Heart left ventricle (tissue), 16 donors: ENCODE results near the gene NPBWR2. TPM values are rescaled to one million over a fixed set of nuclear protein-coding genes. Genes with fewer than 3 reads are reported as not detected.

Experiments
- ATAC-seq, 4 donors: fragments of 200-7000 bp; cut with Tn5 transposase; one replicate each; pipeline ENCODE4 v1.9.1; 2020 to 2022; ENCODE audit warnings: moderate library complexity in 4 of 4, mild to moderate bottlenecking in 3 of 4, moderate number of reproducible peaks in 1 of 4
- DNase-seq, 5 donors: peaks; one replicate each; pipeline ENCODE4 v3.0.0-alpha.2; 2020
- H3K27ac ChIP-seq, 12 donors: fragments of 200-600 bp; sonication (generic) in 4 of 12; one replicate each; pipeline versions ENCODE4 v1.5.0 to v1.8.0; 2016 to 2022; ENCODE audit warnings: mild to moderate bottlenecking in 2 of 12
- H3K27me3 ChIP-seq, 9 donors: fragments of 200-600 bp; sonication (generic) in 2 of 9; one replicate each; pipeline versions ENCODE4 v1.5.1 to v1.8.0; 2016 to 2022; ENCODE audit warnings: mild to moderate bottlenecking in 3 of 9
- H3K36me3 ChIP-seq, 9 donors: fragments of 200-600 bp; sonication (generic) in 2 of 9; one replicate each; pipeline versions ENCODE4 v1.5.0 to v1.8.0; 2018 to 2022; ENCODE audit warnings: mild to moderate bottlenecking in 2 of 9
- H3K4me1 ChIP-seq, 12 donors: fragments of 200-600 bp; sonication (generic) in 4 of 12; one replicate each; pipeline versions ENCODE4 v1.5.0 to v1.8.0; 2016 to 2022; ENCODE audit warnings: mild to moderate bottlenecking in 3 of 12
- H3K4me3 ChIP-seq, 12 donors: fragments of 200-600 bp; sonication (generic) in 4 of 12; one replicate each; pipeline versions ENCODE4 v1.5.0 to v1.8.0; 2017 to 2022; ENCODE audit warnings: mild to moderate bottlenecking in 9 of 12, moderate library complexity in 4 of 12
- H3K9me3 ChIP-seq, 12 donors: fragments of 200-600 bp; sonication (generic) in 4 of 12; one replicate each; pipeline versions ENCODE4 v1.5.0 to v1.8.0; 2016 to 2022; ENCODE audit warnings: mild to moderate bottlenecking in 1 of 12
- POLR2A ChIP-seq, 2 donors: fragments of 450-650 bp; IDR thresholded peaks; one replicate each; pipeline ENCODE4 v1.6.1; 2017; ENCODE audit warnings: antibody characterized with exemption in 2 of 2, mild to moderate bottlenecking in 2 of 2, moderate library complexity in 2 of 2
- WGBS, 4 donors: extraction: QIAGEN DNeasy Blood & Tissue Kit in 2 of 4; methylation state at CpG; one replicate each; pipeline versions ENCODE4 v1.1.5 to v1.1.7; 2013 to 2018; 5-methylcytosine and 5-hydroxymethylcytosine counted together
- intact Hi-C, 10 donors: fragments of 100-400 bp; cut with DNase I; formaldehyde crosslinking; loops; one replicate each; pipeline versions ENCODE4 v1.11.1 to v1.14.2; 2022
- polyA plus RNA-seq, 2 donors: library from polyadenylated mRNA; stranded (reverse); fragments of 200-250 nt; gene quantifications; one replicate each; pipeline ENCODE4 v1.2.3, GENCODE V29; 2013
- total RNA-seq, 9 donors: library from RNA; depleted of rRNA in 2 of 9; stranded (reverse); fragments of >200 nt in 2 of 9; fragmentation: NEBNext Ultra II Directional in 3 of 9; extraction: Animal tissue kit (Norgen Biotek cat#: 25700) in 3 of 9; gene quantifications; one replicate each; pipeline versions ENCODE4 v1.1.0 to v1.2.4, GENCODE V29; 2016 to 2023
- TF ChIP-seq, protein P1 (sequence below), 12 donors: fragments of 200-600 bp; sonication (generic) in 4 of 12; IDR thresholded peaks; one replicate each; pipeline versions ENCODE4 v1.5.0 to v1.8.0; 2018 to 2022; ENCODE audit warnings: antibody characterized with exemption in 12 of 12, mild to moderate bottlenecking in 5 of 12
- donor health status: ischemic (EF 13 %, LVEDD 7.1; RV severe dilation, severe dysfunction).
- donor health status: healthy with polysubstance abuse.
- donor health status: DM: no; HTN: yes; CAD: no.
- donor health status: DM: no; HTN: no; CAD: no.
- donor health status: ischemic (EF 25% LVEDD 6.9; RV normal size, moderate dysfunction).
- donor health status: ischemic (EF 25% LVEDD 5.7; RV mildly dilated, moderate dysfunction).
- donor health status: healthy.
- donor health status: DM: yes; HTN: yes; CAD: no.
- donor health status: ischemic (EF 35%, LVEDD 5.7; RV mildly dilated, moderate dysfunction).
- donor health status: nonischemic (EF 11% LVEDD 7.7; RV severe dilation, severe dysfunction).
- donor health status: DM: yes; HTN: yes; CAD: no.
- donor health status: PGD.
- donor health status: ischemic (EF 29% LVEDD 5.4; RV normal size, mild dysfunction).
- donor health status: nonischemic (EF 23%, LVEDD 6.1; RV moderate dilation, normal function).

Gene NPBWR2
- total and polyA plus RNA-seq, 11 donors, result not detected

DNA sequence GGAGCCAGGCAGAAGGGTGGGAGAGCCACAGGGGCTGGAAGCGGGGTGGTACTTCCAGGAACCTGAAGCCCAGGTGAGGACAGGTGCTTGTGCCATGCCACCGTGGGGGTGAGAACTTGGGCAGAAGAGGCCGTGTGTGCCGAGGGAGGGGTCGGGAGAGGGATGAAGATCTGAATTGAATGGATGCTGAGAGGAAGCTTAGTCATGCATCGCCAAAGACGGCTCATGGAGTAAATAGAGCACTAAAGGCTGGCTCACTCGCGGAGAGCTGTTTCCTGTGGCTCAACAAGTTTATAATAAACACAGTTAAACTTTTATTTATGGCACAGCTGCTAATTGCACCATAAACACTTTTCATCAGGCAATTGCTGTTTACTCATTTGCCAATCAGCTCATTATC is 35.2 kb upstream of the NPBWR2 start:
- no peaks in the 10 kb centered on the region for H3K36me3 ChIP-seq
- no peak overlapping the region for H3K4me3 ChIP-seq
- TF ChIP-seq POLR2A (IDR thresholded peaks at IDR 0.05), result no peak
- TF ChIP-seq, protein P1, sequence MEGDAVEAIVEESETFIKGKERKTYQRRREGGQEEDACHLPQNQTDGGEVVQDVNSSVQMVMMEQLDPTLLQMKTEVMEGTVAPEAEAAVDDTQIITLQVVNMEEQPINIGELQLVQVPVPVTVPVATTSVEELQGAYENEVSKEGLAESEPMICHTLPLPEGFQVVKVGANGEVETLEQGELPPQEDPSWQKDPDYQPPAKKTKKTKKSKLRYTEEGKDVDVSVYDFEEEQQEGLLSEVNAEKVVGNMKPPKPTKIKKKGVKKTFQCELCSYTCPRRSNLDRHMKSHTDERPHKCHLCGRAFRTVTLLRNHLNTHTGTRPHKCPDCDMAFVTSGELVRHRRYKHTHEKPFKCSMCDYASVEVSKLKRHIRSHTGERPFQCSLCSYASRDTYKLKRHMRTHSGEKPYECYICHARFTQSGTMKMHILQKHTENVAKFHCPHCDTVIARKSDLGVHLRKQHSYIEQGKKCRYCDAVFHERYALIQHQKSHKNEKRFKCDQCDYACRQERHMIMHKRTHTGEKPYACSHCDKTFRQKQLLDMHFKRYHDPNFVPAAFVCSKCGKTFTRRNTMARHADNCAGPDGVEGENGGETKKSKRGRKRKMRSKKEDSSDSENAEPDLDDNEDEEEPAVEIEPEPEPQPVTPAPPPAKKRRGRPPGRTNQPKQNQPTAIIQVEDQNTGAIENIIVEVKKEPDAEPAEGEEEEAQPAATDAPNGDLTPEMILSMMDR (IDR thresholded peaks at IDR 0.05), result no peak
- no peak overlapping the region for H3K27ac ChIP-seq
- H3K9me3 ChIP-seq, result peaks cover 0 to 10% (median 0%) of the 10 kb centered on the region in 12 donors
- H3K27me3 ChIP-seq, result peaks cover 0 to 20% (median 0%) of the 10 kb centered on the region in 9 donors
- 45 to 61% (median 56%) methylated on average over 9 of the region's 9 CpGs for WGBS, 4 donors
- DNase-seq (peak in 2 of 5 donors; percentile 5 to 33), ATAC-seq (no peak)
- no peaks in the 10 kb centered on the region for H3K4me1 ChIP-seq
- intact Hi-C loops, result no loop called here

DNA sequence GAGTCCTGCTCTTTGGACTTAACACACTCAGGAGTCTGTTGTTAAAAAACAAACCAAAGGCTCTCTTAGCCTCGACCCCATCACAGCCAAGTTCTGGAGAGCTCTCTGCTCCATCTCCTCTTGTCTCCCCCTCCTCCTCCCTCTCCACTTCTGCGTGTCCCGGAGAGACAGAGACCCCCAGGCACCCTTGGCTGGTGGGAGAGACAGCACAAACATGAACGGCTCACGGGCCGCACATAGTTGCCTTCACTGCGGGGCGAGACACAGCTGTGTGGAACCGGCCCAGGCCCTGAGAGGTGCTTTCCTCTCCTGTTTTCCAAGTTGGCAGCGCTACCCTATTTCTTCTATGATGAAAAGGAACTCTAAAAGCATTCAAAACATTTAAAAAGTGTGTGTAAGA is 33.6 kb upstream of the NPBWR2 start:
- TF ChIP-seq, protein P1 (IDR thresholded peaks at IDR 0.05), result no peak
- no peaks in the 10 kb centered on the region for H3K4me1 ChIP-seq
- H3K4me3 ChIP-seq, result no peak overlapping the region
- no peak overlapping the region for H3K27ac ChIP-seq
- H3K27me3 ChIP-seq, result peaks cover 0 to 14% (median 0%) of the 10 kb centered on the region in 9 donors
- DNase-seq (peak in 1 of 5 donors; percentile 46), ATAC-seq (no peak)
- 76 to 84% (median 81%) methylated on average over 10 of the region's 10 CpGs for WGBS, 4 donors
- peaks cover 0 to 10% (median 0%) of the 10 kb centered on the region in 12 donors for H3K9me3 ChIP-seq
- intact Hi-C loops, result no loop called here
- no peaks in the 10 kb centered on the region for H3K36me3 ChIP-seq

DNA sequence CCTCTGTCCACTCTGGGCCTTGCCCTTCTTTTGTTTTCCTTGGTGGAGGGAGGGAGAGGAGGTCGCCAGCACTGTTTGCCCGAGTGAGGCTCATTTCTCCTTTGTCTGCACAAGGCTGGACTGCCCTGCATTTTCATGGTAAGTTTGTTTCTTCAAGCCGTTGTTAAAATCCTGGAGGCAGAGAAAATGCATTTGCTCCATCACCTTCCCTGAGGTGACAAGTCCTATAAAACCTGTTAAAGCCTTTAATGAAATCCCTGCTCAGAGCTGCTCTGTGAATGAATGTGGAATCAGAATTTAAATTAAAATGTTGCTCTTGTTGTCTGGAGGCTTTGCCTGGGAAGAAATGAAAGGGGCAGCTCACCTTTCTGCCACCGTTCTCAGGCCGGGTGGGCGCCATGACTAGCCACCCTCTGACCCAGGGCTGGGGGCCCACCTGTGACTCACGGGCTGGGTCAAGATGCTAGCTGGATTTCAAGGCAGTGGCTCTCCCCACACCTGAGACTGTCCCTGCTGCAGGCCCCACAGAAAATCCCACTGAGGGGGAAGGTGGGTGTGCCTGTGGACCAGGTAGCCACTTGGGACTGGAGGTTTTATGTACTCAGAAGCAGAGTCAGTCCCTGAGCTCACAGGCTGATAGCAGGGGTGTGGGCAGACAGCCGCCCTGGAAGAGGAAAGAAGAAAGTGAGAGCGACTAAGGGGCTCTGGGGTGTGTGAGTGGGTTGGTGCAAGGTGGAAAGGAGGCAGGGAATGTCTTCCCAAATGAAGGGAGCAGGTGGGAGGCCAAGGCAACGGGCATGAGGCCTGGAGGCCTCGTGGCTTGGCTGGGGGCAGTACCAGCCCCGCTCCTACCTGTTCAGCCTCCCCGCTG is 32.9 kb upstream of the NPBWR2 start:
- H3K4me1 ChIP-seq, result no peaks in the 10 kb centered on the region
- peaks cover 0 to 7% (median 0%) of the 10 kb centered on the region in 12 donors for H3K9me3 ChIP-seq
- H3K36me3 ChIP-seq, result no peaks in the 10 kb centered on the region
- DNase-seq, result peak in 2 of 5 donors; percentile 5 to 21
- no peak overlapping the region for H3K4me3 ChIP-seq
- intact Hi-C loops, result no loop called here
- no peak overlapping the region for H3K27ac ChIP-seq
- TF ChIP-seq, protein P1 (IDR thresholded peaks at IDR 0.05), result no peak
- no peak for TF ChIP-seq POLR2A (IDR thresholded peaks at IDR 0.05)
- ATAC-seq, result no peak
- WGBS, 4 donors, result 77 to 82% (median 79%) methylated on average over 13 of the region's 13 CpGs
- peaks cover 0 to 14% (median 0%) of the 10 kb centered on the region in 9 donors for H3K27me3 ChIP-seq

DNA sequence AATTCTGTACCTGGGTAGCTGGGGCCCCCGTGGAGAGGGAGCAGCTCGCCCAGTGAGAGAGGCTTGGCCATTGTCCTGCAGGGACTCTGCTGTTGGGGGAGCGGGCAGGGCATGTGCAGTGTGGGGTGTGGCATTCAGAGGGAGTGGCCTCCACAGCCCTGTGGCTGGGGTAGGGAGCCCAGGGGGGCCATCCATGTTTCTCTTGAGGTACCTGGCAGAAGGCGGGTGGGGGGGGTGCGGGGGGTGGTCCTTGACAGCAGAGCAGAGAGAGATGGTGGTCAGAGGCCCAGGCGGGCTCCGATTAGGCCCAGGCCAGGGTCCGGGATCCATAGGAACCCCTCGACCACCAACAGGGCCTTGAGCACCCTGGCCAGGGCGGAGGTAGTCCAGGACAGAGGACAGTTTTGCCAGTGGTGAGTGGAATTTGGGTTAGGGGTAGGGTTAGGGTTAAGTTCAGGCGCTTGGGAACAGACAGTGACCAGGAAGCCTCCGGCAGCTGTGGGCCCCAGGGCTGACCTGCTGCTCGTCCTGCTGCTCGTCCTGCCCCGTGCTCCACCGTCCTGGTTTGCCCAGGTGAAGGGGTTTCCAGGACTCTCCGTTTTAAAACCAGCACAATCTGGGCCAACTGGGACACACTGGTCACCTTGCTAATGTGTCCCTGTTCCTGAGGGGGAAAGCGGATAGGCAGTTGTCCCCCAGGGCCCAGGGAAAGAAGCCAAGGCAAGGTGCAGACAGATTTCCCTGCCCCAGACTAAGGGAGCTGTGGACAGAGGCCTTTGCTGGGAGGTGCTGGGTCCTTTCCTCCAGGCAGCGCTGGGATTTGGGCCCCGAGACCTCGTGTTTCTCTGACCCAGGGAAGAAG is 32.1 kb upstream of the NPBWR2 start:
- no peak overlapping the region for H3K4me3 ChIP-seq
- no peak overlapping the region for H3K27ac ChIP-seq
- no peaks in the 10 kb centered on the region for H3K4me1 ChIP-seq
- peak in 1 of 4 donors; percentile 21 for ATAC-seq
- H3K9me3 ChIP-seq, result no peaks in the 10 kb centered on the region
- H3K27me3 ChIP-seq, result peaks cover 0 to 14% (median 0%) of the 10 kb centered on the region in 9 donors
- WGBS, 4 donors, result 74 to 83% (median 81%) methylated on average over 17 to 21 of the region's 21 CpGs
- no peaks in the 10 kb centered on the region for H3K36me3 ChIP-seq
- intact Hi-C loops, result no loop called here
- DNase-seq, result peak in 3 of 5 donors; percentile 7 to 35 (median 16)
- TF ChIP-seq, protein P1 (IDR thresholded peaks at IDR 0.05), result no peak
- TF ChIP-seq POLR2A (IDR thresholded peaks at IDR 0.05), result no peak
